Hepatocyte (in vitro differentiated cells): Measurements from ENCODE around the gene SMPD2.

Experiments used
- CTCF ChIP-seq: fragments of 200-600 bp; sonication (generic); IDR thresholded peaks from 2 replicates; pipeline ENCODE4 v1.5.1; 2016; ENCODE audit warnings: antibody characterized with exemption, mild to moderate bottlenecking; ENCODE audit not compliant: poor library complexity
- EZH2 ChIP-seq: fragments of 200-600 bp; sonication (generic); IDR thresholded peaks from 2 replicates; pipeline ENCODE4 v1.6.1; 2016; ENCODE audit warnings: antibody characterized with exemption, mild to moderate bottlenecking, borderline replicate concordance

DNA sequence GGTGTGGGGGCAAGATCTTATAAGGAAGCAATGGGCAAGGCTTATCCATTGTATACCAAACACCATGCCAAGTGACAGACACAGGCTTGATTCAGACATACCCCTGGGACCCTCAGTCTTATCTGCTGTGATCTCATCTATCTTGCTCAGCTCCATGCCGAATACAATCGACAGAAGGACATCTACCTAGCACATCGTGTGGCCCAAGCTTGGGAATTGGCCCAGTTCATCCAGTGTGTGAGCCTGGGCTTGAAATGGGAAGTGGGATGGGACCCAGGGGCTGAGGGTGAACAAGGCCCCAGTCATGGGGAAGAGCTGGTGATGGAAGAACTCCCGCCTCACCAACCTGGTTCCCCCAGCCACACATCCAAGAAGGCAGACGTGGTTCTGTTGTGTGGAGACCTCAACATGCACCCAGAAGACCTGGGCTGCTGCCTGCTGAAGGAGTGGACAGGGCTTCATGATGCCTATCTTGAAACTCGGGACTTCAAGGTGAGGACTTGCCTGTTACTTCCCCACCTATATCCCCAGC is 1.9 kb downstream of the SMPD2 start:
- TF ChIP-seq CTCF (no peak), EZH2 (no peak)
